Thyroid gland (tissue), 4 donors: ENCODE measurements around the gene NUP58.

Experiments
- POLR2A ChIP-seq, 2 donors: fragments of 450-650 bp; IDR thresholded peaks; one replicate each; pipeline ENCODE4 v1.6.1; 2017; ENCODE audit warnings: antibody characterized with exemption in 2 of 2, mild to moderate bottlenecking in 2 of 2, moderate library complexity in 1 of 2
- TF ChIP-seq, protein P1 (sequence below), 6 experiments: fragments of 200-600 bp in 3 of 6; fragments of 450-650 bp in 3 of 6; sonication (generic) in 3 of 6; IDR thresholded peaks; one replicate each; pipeline ENCODE4 v1.5.1; 2016 to 2019; ENCODE audit warnings: antibody characterized with exemption in 6 of 6, mild to moderate bottlenecking in 2 of 6, inconsistent platforms in 1 of 6, moderate library complexity in 1 of 6

DNA sequence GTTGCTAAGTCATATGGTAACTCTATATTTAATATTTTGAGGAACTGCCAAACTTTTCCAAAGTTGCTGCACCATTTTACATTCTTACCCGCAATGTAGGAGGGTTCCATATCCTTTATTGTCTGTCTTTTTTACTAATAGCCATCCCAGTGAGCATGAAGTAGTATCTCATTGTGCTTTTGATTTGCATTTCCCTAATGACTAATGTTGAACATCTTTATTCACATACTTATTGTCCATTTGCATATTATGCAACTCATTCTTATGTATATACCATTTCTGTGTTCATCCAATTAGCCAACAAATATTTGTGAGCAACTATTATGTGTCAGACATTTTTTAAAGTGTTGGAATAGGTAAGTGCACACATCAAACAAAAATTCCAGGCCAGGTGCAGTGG is 50.0 kb downstream of the NUP58 start:
- TF ChIP-seq POLR2A (IDR thresholded peaks at IDR 0.05), result no peak
- TF ChIP-seq, protein P1, sequence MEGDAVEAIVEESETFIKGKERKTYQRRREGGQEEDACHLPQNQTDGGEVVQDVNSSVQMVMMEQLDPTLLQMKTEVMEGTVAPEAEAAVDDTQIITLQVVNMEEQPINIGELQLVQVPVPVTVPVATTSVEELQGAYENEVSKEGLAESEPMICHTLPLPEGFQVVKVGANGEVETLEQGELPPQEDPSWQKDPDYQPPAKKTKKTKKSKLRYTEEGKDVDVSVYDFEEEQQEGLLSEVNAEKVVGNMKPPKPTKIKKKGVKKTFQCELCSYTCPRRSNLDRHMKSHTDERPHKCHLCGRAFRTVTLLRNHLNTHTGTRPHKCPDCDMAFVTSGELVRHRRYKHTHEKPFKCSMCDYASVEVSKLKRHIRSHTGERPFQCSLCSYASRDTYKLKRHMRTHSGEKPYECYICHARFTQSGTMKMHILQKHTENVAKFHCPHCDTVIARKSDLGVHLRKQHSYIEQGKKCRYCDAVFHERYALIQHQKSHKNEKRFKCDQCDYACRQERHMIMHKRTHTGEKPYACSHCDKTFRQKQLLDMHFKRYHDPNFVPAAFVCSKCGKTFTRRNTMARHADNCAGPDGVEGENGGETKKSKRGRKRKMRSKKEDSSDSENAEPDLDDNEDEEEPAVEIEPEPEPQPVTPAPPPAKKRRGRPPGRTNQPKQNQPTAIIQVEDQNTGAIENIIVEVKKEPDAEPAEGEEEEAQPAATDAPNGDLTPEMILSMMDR (IDR thresholded peaks at IDR 0.05), result no peak
